Body of pancreas (tissue), 4 donors: ENCODE measurements around the gene TWF2.

Experiments used
- CTCF ChIP-seq, 7 experiments: fragments of 450-650 bp in 4 of 7; fragments of 200-600 bp in 3 of 7; sonication (generic) in 3 of 7; IDR thresholded peaks; one replicate each; pipeline ENCODE4 v1.5.1; 2016 to 2019; ENCODE audit warnings: antibody characterized with exemption in 7 of 7
- POLR2A ChIP-seq, 3 donors: fragments of 450-650 bp; IDR thresholded peaks; one replicate each; pipeline ENCODE4 v1.6.1; 2016; ENCODE audit warnings: antibody characterized with exemption in 3 of 3, mild to moderate bottlenecking in 2 of 3

GRCh38 chr3:52185311-52185710 lies 53.6 kb downstream of the TWF2 start:
- TF ChIP-seq CTCF (IDR thresholded peaks at IDR 0.05), result no peak
- TF ChIP-seq POLR2A (IDR thresholded peaks at IDR 0.05), result no peak
